GM08714 (cell line): ENCODE data around the gene CRYBG1.

Experiments
- H3K4me3 ChIP-seq: fragments of 200-500 bp; sonication (Bioruptor generic); 2 replicates; pipeline ENCODE4 v1.5.1; 2014; ENCODE audit warnings: mild to moderate bottlenecking, low read length, inconsistent platforms
- ZNF274 ChIP-seq: IDR thresholded peaks from 2 replicates; pipeline ENCODE4 v1.6.1; 2012; ENCODE audit warnings: mild to moderate bottlenecking, low read depth, low read length

CRYBG1 gene

GRCh38 chr6:106363401-106364138 is 3.1 kb downstream of the CRYBG1 start:
- TF ChIP-seq ZNF274: no peak
- no peak overlapping the region for H3K4me3 ChIP-seq

GRCh38 chr6:106369739-106370138 is 9.2 kb downstream of the CRYBG1 start:
- H3K4me3 ChIP-seq: no peak overlapping the region
- no peak for TF ChIP-seq ZNF274

- no peak for TF ChIP-seq ZNF274
- H3K4me3 ChIP-seq: no peak overlapping the region
Measured at GRCh38 chr6:106370639-106371038, 10.1 kb downstream of the CRYBG1 start.

GRCh38 chr6:106372838-106373501 is 12.5 kb downstream of the CRYBG1 start:
- no peak for TF ChIP-seq ZNF274
- no peak overlapping the region for H3K4me3 ChIP-seq

- no peak overlapping the region for H3K4me3 ChIP-seq
- TF ChIP-seq ZNF274: no peak
Measured at GRCh38 chr6:106373502-106374239, 13.2 kb downstream of the CRYBG1 start.

- TF ChIP-seq ZNF274: no peak
- H3K4me3 ChIP-seq: no peak overlapping the region
Measured at GRCh38 chr6:106377061-106377540, 16.6 kb downstream of the CRYBG1 start.

- H3K4me3 ChIP-seq: no peak overlapping the region
- TF ChIP-seq ZNF274: no peak
Measured at GRCh38 chr6:106379951-106380350, 19.4 kb downstream of the CRYBG1 start.

GRCh38 chr6:106380407-106380806 is 19.9 kb downstream of the CRYBG1 start:
- H3K4me3 ChIP-seq: no peak overlapping the region
- TF ChIP-seq ZNF274: no peak

- no peak overlapping the region for H3K4me3 ChIP-seq
- TF ChIP-seq ZNF274: no peak
Measured at GRCh38 chr6:106381223-106381622, 20.7 kb downstream of the CRYBG1 start.

GRCh38 chr6:106381881-106382280 is 21.4 kb downstream of the CRYBG1 start:
- no peak for TF ChIP-seq ZNF274
- no peak overlapping the region for H3K4me3 ChIP-seq

- no peak for TF ChIP-seq ZNF274
- H3K4me3 ChIP-seq: no peak overlapping the region
Measured at GRCh38 chr6:106383573-106383972, 23.1 kb downstream of the CRYBG1 start.

- no peak overlapping the region for H3K4me3 ChIP-seq
- TF ChIP-seq ZNF274: no peak
Measured at GRCh38 chr6:106385530-106385929, 25.0 kb downstream of the CRYBG1 start.

- no peak for TF ChIP-seq ZNF274
- no peak overlapping the region for H3K4me3 ChIP-seq
Measured at GRCh38 chr6:106387875-106388274, 27.4 kb downstream of the CRYBG1 start.

GRCh38 chr6:106390088-106390487 is 29.6 kb downstream of the CRYBG1 start:
- no peak overlapping the region for H3K4me3 ChIP-seq
- TF ChIP-seq ZNF274: no peak
